Ascending aorta (tissue), 2 donors: ENCODE measurements around the gene YWHAB. TPM values are rescaled to one million over a fixed set of nuclear protein-coding genes. Genes with fewer than 3 reads are reported as not detected.
A peak's percentile ranks its signal among the peaks of the same experiment; 100 is the strongest.

Experiments
- DNase-seq, 2 donors: peaks; one replicate each; pipeline ENCODE4 v3.0.0-alpha.2; 2019; ENCODE audit warnings: low spot score in 2 of 2
- H3K27ac ChIP-seq, 2 donors: fragments of 200-600 bp; sonication (generic); one replicate each; pipeline ENCODE4 v1.5.1; 2016 to 2017; ENCODE audit warnings: mild to moderate bottlenecking in 1 of 2
- H3K27me3 ChIP-seq: fragments of 200-600 bp; sonication (generic); one replicate; pipeline ENCODE4 v1.5.1; 2017
- H3K36me3 ChIP-seq, 2 donors: fragments of 200-600 bp; sonication (generic); one replicate each; pipeline ENCODE4 v1.5.1; 2016
- H3K4me1 ChIP-seq, 2 donors: fragments of 200-600 bp; sonication (generic); one replicate each; pipeline ENCODE4 v1.5.1; 2016 to 2017; ENCODE audit warnings: mild to moderate bottlenecking in 1 of 2
- H3K4me3 ChIP-seq, 2 donors: fragments of 200-600 bp; sonication (generic); one replicate each; pipeline ENCODE4 v1.5.1; 2016 to 2017; ENCODE audit warnings: mild to moderate bottlenecking in 1 of 2
- H3K9me3 ChIP-seq, 2 donors: fragments of 200-600 bp; sonication (generic); one replicate each; pipeline ENCODE4 v1.5.1; 2016
- CTCF ChIP-seq, 3 experiments: fragments of 200-600 bp in 2 of 3; fragments of 450-650 bp in 1 of 3; sonication (generic) in 2 of 3; IDR thresholded peaks; one replicate each; pipeline ENCODE4 v1.5.1; 2016 to 2019; ENCODE audit warnings: antibody characterized with exemption in 3 of 3, mild to moderate bottlenecking in 1 of 3, moderate library complexity in 1 of 3
- intact Hi-C: fragments of 100-400 bp; cut with DNase I; formaldehyde crosslinking; loops from one replicate; pipeline ENCODE4 v1.15.1; 2023
- total RNA-seq: library from RNA; depleted of rRNA; stranded (reverse); fragments of >200 nt; gene quantifications from one replicate; pipeline ENCODE4 v1.1.0, GENCODE V29; 2016

Gene YWHAB
- total RNA-seq, 1 donor from 2014 or later, result 50.4 TPM

GRCh38 chr20:44883214-44883902, 2.1 kb upstream of the YWHAB start:
- no peaks in the 10 kb centered on the region for H3K9me3 ChIP-seq
- no peak for TF ChIP-seq CTCF (IDR thresholded peaks at IDR 0.05)
- intact Hi-C loops, result loop anchor here (5.0 to 10.0 kb wide), 2 partner anchors 201 to 569 kb away; partner anchors contain the start of gene FITM2
- peaks cover 0 to 15% of the 10 kb centered on the region in 2 donors for H3K4me1 ChIP-seq
- no peak overlapping the region for H3K4me3 ChIP-seq
- H3K27me3 ChIP-seq, result no peaks in the 10 kb centered on the region
- H3K36me3 ChIP-seq, result no peaks in the 10 kb centered on the region
- no peak for DNase-seq
- H3K27ac ChIP-seq, result no peak overlapping the region

- peaks cover 0 to 27% of the 10 kb centered on the region in 2 donors for H3K4me1 ChIP-seq
- intact Hi-C loops, result loop anchor here (1.0 to 10.0 kb wide), 5 partner anchors 24 to 570 kb away; partner anchors contain the start of genes FITM2, KCNK15 and SERINC3
- peak overlapping the region; percentile 78 to 91 for H3K4me3 ChIP-seq
- H3K27ac ChIP-seq, result peak overlapping the region; percentile 96 to 97
- no peak for TF ChIP-seq CTCF (IDR thresholded peaks at IDR 0.05)
- H3K36me3 ChIP-seq, result no peaks in the 10 kb centered on the region
- no peaks in the 10 kb centered on the region for H3K27me3 ChIP-seq
- no peak for DNase-seq
- no peaks in the 10 kb centered on the region for H3K9me3 ChIP-seq
Observed at GRCh38 chr20:44884907-44885391, 556 bp upstream of the YWHAB start.

- H3K27ac ChIP-seq, result peak overlapping the region; percentile 96 to 97
- no peaks in the 10 kb centered on the region for H3K36me3 ChIP-seq
- H3K4me3 ChIP-seq, result peak overlapping the region; percentile 78 to 91
- intact Hi-C loops, result loop anchor here (5.0 to 10.0 kb wide), 2 partner anchors 364 to 571 kb away; partner anchors contain the start of genes FITM2 and SERINC3
- DNase-seq, result no peak
- no peaks in the 10 kb centered on the region for H3K9me3 ChIP-seq
- no peaks in the 10 kb centered on the region for H3K27me3 ChIP-seq
- no peak for TF ChIP-seq CTCF (IDR thresholded peaks at IDR 0.05)
- H3K4me1 ChIP-seq, result peaks cover 0 to 28% of the 10 kb centered on the region in 2 donors
Observed at GRCh38 chr20:44886266-44886651, 754 bp downstream of the YWHAB start.

- Histone ChIP-seq H3K27ac (peak overlapping the region in 1 of 2 donors; percentile 96), H3K36me3 (no peaks in the 10 kb centered on the region), H3K27me3 (no peaks in the 10 kb centered on the region), H3K9me3 (no peaks in the 10 kb centered on the region), H3K4me3 (peak overlapping the region; percentile 78 to 91), H3K4me1 (peaks cover 0 to 28% of the 10 kb centered on the region in 2 donors)
- no peak for TF ChIP-seq CTCF (IDR thresholded peaks at IDR 0.05)
- intact Hi-C loops, result loop anchor here (1.0 to 10.0 kb wide), 3 partner anchors 73 to 572 kb away; partner anchors contain the start of genes FITM2, SERINC3 and TOMM34
- DNase-seq, result no peak
Observed at GRCh38 chr20:44886828-44887227, 1.3 kb downstream of the YWHAB start.

- peaks cover 0 to 28% of the 10 kb centered on the region in 2 donors for H3K4me1 ChIP-seq
- intact Hi-C loops, result loop anchor here (1.0 to 10.0 kb wide), 3 partner anchors 73 to 573 kb away; partner anchors contain the start of genes FITM2, SERINC3 and TOMM34
- H3K27me3 ChIP-seq, result no peaks in the 10 kb centered on the region
- TF ChIP-seq CTCF (IDR thresholded peaks at IDR 0.05), result no peak
- no peaks in the 10 kb centered on the region for H3K36me3 ChIP-seq
- H3K4me3 ChIP-seq, result peak overlapping the region; percentile 78 to 91
- DNase-seq, result no peak
- H3K27ac ChIP-seq, result no peak overlapping the region
- no peaks in the 10 kb centered on the region for H3K9me3 ChIP-seq
Observed at GRCh38 chr20:44887466-44887865, 2.0 kb downstream of the YWHAB start.
